Stimulated activated CD4-positive, alpha-beta T cell treated with anti-CD3 and anti-CD28 coated beads, Interleukin-4, amount 100 ng/mL, for 4 hours (primary cell): ENCODE data around the gene MYO7B.

ENCODE experiments used
- DNase-seq, 2 experiments: peaks; one replicate each; pipeline ENCODE4 v3.0.0-alpha.2; 2020

The MYO7B gene

DNA sequence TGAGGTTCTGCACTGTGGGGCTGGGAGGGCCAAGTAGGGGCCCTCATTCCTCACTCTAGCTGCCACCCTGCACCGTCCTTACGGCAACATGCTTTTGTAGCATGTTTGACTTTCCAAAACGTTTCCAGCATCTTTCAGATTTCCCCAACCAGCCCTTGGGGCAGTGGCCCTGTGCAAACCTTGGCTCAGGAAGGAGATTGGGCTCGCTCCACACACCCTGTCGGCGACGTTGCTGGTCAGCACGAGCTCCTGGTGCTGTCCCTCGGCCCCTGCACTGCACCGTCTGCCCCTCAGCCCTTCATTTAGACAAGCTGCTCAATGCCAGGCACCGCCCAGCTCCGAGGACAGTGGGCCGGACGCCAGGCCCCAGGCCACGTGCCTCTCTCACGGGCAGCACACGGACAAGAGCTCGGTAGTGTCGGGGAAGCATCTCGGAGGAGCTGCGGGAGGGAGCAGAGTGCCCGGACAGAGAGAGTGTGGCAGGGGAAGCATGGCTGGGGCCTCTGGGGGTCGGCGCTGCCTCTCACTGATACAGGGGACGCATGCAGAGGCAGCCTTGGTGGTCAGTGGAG, 117.4 kb downstream of the MYO7B start:
- no peak for DNase-seq

DNA sequence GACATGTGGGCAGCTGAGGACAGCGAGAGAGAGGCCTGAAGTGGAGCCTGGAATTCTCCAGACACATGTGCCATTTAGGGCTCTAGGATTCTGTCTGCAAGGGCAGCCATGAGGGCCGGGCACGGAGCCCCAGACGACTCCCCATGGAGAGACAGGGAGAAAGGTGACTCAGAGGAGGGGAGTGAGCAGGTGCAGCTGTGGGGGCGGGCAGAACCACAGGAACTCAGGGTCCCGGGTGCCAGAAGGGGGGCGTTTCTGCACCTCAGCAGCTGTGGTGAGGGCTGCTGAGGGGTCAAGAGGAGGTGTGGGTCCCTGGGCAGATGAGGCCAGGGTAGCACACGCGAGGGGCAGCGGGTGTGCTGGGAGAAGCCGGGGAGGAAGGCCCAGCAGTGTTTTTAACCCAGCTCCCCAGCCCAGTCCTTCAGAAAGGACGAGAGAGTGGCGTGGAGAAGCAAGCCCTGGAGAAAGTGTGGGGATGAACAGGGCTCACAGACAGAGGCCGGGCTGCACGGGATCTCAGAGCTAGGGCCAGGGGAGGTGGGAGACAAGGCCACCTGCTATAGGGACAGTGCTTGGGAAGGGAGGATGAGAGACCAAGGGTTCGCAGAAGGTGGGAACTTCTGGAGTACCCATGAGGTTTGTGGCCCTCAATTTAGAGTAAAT, 118.1 kb downstream of the MYO7B start:
- no peak for DNase-seq

DNA sequence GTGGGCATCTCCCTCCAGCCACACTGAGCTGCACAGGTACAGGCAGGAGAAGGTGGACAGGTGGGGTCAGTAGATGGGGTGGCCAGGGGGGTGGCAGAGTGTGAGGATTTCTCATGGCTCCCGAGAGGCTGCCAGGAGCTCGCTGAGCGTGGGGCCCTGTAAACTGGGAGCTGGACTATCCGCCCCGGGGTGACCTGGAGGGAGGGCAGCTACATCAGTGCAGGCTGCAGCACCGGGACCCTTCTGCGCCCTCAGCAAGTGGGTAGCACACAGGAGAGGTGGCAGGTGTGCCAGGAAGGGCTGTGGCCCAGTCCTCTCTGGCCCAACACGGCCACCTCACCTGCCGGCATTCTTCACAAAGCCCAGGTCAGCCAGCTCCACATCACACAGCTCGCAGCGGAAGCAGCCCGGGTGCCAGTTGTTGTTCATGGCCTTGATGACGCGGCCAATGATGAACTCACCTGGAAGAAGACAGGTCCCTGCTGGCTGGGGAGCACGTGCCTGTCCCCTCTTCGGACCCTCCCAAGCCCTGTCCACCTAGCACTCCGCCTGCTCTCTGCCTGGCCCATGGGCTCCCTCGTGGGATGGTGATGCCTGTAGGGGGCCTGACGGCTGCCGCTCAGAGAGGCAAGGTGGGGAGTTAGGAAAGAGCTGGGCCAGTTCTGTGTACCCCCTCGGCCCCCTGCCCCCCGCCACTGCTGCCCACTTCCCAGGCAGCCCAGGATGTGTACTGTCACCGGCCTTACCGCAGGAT, 118.8 kb downstream of the MYO7B start:
- no peak for DNase-seq

DNA sequence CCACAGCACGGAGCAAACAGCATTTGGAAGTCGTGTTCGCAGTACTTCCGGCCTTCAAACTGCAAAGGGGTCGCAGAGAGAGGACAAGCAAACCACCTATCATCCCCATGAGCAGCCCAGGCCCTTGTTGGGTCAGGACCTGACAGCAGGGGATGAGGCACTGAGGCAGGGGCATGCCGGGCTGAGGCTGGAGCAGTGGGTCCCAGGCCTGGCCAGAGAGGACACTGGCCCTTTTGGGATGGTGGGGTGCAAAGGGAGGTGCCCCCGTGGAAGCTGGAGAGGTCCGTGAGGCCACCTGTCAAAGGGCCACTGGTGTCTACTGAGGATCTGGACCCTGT, 119.3 kb downstream of the MYO7B start:
- no peak for DNase-seq

DNA sequence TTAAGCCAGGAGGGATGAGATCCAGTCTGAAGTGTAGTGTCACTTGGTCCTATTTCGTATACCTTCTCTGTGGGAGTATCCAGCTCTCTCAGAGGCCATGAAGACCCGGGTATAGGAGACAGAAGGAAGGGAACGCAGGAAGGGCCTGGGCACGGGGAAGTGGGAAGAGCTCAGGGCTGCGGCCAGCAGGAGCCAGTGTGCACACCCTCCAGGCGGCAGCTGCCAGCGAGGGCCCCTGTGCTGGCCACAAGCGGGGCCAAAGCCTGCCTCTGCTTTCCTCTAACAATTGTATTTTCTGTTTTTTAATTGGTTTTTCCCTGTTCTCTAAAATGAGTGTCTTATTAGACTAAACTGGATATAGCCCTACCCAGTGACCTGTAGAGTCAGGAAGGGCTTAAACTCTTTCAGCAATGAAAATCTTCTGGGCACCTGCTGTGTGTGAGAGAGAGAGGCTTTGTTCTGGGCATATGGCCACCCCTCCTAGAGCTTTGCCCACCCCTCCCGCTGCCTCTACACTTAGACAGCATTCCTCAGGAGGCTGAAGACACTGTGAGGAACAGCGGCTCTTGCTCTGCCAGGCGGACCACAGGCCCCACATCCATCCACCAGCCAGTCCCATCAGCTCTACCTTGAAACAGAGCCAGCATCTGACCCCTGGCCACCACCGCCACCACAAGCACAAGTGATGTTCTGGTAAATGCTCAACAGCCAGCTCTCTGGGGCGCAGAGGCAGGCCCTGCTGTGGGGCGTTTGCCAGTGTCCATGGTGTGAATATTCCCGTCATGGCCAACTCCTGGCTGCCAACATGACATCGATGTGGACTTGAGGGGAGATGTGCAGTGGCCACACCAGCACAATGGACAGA, 120.0 kb downstream of the MYO7B start:
- no peak for DNase-seq

DNA sequence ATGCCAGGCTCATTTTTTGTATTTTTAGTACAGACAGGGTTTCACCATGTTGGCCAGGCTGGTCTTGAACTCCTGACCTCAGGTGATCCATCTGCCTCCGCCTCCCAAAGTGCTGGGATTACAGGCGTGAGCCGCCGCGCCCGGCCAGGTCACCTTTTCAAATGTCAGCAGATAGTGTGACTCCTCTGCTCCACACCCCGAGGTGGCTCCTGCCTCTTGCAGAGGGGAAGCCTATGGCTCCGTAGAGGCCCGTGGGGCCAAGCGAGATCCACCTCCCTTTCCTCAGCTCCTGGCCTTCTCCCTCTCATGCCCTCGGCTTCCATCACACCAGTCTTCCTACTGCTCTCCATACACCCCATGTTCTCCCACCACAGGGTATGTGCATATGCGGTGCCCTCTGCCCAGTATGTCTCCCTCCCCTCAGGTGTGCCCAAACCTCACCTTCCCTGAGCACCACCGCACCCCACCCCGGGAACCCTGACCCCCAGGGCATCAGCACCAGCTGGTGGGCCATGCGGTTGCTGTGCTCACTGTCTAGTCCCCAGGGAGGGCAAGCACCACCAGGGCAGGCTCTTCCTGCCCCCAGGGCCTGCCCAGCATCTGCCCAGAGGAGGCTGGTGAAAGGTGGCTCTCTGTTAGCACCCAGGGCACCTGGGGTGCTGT, 121.2 kb downstream of the MYO7B start:
- no peak for DNase-seq

DNA sequence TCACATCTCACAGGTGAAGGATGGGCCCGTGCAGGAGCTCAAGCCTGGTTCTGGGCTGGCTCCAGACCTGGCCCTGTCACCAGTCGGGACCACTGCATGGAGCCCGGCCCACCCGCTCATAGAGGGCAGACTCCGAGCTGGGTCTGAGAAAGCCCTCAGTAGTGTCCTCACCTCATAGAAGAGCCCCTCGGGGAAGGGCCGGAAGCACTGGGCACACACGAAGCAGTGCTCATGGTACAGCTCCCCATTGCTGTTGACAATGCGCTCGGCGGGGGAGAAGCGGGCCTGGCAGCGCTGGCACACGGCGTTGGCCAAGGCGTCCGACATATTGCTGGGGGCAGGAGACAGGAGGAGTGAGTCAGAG, 121.7 kb downstream of the MYO7B start:
- DNase-seq, result no peak

DNA sequence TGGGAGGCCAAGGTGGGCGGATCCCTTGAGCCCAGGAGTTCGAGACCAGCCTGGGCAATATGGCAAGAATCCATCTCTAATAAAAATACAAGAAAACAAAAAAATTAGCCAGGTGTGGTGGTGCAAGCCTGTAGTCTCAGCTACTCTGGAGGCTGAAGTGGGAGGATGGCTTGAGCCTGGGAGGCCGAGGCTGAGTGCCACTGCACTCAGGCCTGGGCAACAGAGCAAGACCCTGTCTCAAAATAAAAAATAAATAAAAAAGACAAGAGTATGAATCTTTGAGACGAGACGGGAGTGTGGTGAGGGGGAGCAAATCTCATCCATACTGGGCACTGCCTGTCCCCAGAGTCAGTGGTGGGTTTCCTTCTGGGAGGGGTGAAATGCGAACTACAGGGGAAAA, 122.7 kb downstream of the MYO7B start:
- no peak for DNase-seq

DNA sequence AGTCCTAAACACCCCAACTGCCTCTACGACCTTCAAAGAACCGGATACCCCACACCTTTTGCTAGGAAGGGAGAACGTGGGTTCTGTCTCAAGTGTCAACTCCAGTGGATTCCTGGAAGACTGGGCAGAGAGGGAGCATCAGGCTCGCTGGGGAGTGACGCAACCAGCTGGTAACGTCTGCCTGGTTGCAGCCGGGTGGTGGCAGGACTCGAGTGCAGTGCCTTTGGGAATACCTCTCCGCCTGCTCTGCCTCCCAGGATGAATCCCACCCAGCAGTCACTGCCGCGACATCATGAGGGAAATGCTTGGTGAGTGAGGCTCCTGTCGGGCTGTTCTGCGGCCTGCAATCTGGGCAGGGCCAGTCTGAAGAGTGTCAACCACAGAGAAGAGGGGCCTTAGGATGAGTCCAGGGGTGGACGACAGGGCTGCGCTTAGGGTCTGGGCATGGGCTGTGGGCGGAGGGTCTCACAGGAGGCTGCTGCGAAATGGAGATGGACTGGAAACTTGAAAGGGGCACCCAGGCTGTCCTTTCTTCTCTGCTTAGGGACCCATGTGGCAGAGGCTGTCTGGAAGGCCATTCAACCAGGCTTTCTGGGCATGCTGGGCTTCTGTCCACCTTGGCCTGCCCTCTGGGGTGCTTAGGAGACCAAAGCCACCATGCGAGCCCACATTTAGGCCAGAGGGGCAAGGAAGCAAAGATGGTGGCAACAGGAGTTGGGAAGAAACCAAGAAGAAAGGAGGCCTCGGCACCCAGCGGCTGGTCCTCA, 123.3 kb downstream of the MYO7B start:
- DNase-seq, result no peak

DNA sequence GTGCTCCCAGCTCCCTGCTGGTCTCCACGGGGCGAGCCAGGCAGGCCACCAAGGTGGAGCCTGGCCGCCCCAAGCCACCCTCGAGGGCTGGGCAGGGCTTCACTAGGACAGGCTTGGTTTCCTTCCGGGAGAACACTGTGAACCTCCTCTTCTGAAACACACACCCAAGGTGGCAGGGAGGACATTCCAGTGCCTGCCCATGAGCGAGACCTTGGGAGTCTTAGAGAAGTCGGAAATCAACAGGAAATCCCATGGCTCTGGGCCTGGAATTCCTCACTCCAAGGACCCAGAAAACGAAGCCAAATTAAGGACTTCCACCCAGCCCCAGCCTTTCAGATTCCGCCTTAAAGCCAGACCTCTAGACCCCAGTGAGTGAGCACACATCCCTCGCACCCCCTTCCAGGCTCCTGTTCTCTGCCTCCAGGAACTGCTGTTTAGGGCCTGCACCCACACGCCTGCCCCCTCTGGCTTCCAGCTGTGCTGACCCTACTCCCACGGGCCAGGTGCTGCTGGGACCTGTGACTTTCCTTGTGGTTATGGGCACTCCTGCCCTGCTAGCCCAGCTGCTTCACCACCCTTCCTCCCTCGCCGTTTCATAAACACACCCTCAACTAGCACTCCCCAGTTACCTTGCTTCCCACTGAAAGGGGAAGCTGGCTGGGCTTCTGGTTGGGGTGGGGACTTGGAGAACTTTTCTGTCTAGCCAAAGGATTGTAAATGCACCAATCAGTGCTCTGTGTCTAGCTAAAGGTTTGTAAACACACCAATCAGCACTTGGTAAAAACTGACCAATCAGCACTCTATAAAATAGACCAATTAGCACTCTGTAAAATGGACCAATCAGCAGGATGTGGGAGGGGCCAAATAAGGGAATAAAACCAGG, 124.2 kb downstream of the MYO7B start:
- no peak for DNase-seq

DNA sequence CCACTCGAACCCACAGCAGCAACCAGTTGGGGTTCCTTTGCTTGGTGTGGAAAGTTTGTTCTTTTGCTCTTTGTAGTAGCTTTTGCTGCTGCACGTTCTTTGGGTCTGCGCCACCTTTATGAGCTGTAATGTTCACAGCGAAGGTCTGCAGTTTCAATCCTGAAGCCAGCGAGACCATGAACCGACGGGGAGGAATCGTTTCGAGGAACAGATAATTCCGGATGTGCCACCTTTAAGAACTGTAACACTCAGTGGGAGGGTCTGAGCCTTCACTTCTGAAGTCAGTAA, 124.8 kb downstream of the MYO7B start:
- DNase-seq, result no peak

DNA sequence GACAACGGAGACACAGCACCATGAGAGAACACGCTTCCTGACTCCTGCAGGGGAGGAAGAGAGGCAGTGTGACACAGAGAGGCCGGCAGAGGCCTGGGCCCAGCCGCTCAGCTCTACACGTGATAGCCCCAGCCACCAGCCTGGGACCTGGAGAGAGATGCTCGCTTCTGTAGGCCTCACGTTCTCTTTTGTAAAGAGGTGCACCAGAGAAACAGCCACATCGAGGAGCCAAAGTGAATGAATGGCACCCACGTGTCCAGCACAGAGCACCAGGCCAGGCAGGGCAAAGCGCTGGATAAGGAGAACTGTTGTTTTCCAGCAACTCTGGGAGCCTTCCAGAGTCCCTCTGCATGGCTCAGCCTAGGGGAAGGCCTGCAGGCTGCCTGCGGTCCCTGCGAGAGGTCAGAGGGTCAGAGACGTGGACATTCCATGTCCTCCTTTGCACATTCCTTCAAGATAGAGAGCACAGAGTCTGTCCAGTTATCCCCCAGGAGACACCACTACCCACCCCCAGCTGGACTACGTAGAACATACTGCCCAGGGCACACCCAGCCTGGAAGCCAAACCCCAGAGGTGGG, 125.7 kb downstream of the MYO7B start:
- no peak for DNase-seq

DNA sequence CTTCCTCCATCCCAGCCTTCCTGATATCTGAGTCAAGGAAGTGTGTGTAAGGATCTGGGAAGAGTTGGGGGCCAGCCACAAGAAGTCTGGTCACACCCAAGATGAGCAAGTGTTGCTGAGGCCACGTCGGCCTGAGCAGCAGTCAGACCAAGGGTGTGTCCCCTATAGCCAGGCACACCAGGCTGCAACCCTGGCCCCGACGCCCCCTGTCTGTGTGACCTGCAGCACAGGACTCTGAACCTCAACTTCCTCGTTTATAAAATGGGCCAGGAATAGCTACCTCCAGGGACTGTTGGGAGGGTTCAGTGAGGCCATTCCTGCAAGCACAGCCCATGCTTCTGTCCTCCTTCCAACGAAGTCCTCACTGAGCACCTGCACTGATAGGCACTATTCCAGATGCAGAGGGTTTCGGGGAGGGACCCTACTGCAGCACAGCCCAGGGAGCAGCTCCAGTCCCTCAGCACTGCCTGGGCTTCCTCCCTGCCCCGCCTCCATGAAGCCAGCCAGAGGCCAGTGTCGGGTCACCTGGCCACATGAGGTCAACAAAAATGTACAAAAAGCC, 126.5 kb downstream of the MYO7B start:
- no peak for DNase-seq

DNA sequence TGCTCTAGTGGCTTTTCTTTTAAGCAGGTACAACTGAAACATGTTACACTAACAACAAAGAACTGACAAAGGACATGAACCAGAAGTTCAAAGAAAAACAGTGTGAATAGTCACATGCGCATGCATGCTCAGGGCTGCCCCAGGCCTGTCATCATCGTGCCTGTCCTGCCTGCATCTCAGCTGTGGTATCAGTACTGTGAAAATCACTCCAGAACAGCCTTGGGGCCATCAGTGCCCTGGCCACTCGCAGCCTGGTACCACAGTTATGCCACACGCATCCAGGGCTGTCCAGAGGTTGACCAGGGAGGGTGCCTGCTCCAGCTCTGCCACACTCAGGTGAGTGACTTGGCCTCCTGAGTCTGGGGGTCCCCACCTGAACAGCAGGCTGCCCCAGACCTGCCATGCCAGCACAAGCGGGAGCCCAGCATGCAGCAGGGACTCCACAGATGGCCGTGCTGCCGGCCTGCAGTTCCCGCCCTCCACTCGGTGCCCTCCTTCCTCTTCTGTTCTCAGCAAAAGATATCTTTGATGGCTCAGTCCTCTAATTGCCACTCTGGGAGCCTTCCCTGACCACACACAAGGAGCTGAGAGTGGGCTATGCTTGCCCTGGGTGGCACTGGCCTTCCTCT, 127.6 kb downstream of the MYO7B start:
- no peak for DNase-seq

DNA sequence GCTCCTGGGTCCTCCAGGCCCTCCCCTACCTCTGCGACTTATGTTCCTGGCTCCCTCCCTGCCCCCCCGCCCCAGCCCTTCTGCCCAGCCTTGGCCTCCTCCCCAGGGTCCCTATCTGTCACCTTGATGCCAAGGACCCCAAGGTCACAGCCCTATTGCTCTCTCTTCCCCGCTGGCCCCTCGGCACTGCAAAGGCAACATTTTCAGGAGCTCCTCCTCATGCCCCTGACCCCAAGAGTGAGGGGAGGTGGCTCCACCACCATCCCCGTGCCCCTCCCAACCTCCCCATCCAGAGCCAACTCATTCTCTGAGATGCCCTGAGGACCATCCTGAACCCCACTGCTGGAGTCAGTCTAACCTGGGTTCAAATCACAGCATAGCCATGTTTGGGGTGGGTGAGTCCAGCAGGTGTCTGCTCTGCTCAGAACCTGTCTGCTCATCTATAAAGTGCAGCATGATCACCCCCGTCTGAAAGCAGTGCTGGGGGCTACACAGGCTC, 128.1 kb downstream of the MYO7B start:
- no peak for DNase-seq

DNA sequence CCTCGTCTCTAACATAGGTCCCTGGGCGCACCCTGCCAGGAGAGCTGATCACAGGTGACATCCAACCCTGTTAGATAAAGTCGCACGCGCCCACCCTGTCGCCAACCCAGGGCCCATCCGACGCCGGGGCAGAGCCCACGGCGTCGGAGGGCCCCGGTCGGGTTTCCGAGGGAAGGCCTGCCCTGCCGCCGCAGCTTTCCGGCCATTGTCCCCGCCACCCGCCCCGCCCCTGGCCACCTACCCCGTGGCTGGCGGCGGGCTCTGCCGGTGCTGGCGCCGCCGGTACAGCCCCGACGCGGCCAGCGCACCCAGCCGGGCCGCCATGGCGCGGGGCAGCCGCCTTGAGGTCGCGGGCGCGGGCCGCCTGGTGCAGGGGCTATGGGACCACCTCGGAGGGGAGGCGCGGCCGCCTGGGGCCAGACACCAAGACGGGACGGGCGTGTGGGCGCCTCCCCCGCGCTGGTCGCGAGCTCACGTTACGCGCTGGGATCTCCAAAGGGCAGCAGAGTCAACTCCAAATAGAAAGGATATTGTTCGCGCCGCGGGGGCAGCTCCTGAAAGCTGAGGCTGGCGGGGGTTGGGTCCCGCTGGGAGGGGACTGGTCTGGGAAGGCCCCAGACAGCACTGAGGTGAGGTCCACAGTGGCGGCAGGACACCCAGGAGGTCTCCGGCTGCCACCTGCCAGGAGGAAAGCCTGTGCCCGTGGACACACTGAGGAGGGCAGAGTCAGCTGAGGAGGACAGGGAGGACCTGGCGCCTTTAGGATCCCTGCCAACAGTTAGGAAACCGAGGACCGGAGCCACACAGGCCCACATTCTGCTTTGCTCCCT, 128.8 kb downstream of the MYO7B start:
- DNase-seq, result no peak

DNA sequence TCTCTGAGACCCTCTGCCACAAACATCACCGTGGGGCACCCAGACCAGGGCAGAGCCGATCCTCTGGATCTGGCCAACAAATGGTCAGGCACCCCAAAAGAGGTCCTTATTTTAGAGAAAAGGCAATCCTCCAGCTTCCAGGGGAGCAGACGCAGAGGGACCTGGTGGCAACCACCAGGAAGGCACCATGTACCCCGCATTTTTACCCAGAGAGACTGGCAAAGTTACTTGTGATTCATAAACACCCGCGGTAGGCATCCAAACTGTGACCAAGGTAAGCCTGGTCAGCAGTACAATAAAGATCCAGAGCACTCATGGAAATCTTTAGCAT, 129.4 kb downstream of the MYO7B start:
- DNase-seq, result no peak

DNA sequence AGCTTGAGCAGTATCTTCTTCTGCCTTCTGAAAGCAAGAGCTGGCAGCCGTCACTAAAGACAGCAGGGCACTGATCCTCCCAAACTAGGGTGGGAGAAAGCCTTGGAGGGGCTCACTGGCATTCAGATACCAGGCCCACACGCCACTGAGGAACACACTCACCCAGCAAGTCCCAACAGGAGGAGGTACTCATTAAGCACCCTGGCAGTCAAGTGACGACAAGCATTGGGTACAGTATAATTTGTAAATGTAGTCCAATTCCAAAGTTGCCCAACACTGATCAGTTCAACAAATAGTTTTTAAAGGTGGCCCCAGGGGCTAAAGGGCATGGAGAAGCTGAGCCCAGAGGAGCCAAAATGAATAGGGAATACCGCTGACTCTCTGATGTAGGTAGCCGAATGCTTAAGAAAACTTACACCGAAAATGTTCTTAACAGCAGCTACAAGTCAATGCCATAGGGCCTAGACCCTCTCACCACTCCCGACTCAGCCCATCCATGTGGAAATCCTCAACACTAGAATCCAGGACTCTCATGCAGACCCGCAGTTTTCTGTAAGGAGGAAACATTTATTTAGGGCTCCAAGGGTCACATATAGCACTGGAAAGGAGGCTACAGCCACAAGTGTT, 129.9 kb downstream of the MYO7B start:
- DNase-seq, result no peak

DNA sequence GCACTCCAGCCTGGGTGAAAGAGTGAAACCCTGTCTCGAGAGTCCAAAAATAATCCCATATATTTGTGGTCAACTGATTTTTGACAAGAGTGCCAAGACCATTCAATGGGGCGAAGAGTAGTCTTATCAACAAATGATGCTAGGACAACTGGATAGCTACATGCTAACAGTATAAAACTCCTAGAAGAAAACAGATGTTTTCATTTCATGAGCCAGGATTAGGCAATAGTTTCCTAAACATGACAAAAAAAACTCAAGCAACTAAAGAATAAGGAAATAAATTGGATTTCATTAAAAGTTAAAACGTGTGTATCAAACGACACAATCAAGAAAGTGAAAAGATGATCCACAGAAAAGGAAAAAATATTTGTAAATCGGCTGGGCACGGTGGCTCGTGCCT, 133.6 kb downstream of the MYO7B start:
- no peak for DNase-seq
